DMS79 (cell line): ENCODE data around the gene TTLL5.

ENCODE experiments used
- DNase-seq: peaks from one replicate; lab custom pipeline; 2025; lab: John Stamatoyannopoulos, UW

Gene TTLL5

DNA sequence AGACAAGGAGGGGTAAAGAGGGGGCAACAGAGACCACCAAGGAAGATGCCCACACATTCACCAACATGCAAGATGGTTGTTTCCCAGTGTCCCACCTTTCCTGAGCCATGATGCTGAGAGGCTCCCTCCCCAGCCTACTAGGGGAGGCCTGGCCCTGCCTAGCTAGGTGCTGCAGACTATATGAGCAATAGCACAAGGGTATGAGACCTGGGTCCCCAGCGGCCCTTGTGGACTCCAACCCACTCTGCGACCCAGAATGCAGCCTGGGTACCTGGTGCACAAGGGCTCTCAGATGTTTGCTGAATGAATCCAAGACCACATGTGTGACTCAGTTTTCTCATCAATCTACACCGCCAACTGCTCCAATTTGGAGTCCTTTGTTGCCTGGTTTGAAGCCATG is 306.8 kb downstream of the TTLL5 start:
- no peak for DNase-seq

DNA sequence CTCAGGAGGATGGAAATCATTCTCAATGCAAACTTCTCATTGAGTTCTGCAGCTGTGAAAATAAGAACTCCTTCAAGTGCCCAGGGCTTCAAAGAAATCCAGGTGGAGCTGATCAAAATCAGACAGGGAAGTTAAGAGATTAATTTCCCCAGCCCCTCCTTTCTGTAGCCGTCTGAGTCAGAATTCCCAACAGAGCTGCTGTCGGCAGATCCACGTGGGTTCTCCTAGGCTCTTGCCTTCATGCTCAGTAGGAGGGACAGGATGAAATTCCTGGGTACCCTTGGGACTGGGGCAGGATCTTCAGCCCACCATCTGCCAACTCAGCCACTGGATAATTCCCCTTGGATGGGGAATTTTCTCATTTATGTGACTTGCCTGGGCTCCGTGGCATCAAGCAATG is 307.4 kb downstream of the TTLL5 start:
- DNase-seq, result no peak

DNA sequence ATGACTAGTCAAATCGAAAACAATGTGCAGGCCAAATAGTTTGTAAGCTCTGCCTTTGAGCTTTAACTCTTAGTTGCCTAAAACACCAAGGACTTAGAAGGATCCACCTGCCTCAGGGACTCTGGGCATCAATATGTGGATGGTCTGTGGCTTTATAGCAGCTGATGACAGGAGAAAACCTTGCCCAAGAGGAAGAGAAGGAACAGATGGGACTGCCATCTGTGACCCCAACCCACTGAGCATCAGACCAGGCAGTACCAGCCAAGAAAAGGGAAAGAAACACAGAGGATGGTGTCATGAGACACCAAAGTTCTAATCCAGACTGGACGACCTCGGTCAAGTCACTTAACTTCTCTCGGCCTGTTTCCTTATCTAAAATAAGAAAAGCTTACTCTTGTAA is 308.1 kb downstream of the TTLL5 start:
- DNase-seq, result no peak

DNA sequence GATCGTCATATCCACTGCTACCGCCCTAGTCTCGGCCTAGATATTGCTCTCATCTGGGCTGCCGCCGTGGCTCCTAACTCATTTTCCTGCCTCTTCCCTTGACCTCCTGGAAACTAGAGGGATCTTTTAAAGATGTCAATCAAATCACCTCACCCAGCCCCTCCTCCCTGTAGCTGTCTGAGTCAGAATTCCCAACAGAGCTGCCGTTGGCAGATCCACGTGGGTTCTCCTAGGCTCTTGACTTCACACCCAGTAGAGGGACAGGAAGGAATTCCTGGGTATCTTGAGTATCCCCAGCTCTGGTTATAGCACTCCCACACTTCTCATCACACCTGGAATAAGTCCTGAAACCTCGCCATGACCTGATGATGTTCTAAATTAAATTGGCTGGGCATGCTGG is 308.8 kb downstream of the TTLL5 start:
- no peak for DNase-seq

DNA sequence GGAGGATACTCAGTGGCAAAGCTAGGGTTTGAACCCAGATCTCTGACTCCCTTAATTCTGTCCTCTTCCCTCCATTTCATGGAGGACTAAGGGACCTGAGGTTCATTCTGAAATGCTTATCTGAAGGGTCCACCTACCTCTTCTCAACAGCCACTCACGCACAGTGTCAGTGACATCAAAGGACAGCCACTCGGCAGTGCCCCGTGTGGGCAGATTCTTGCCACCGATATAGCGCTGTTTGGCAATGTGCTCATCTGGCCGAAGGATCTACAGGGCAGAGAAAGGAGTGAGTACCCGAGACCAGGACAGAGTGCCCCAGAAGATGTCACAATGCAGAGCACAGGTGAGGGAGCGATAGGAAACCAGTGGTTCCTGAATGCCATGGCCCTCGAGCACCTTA is 309.9 kb downstream of the TTLL5 start:
- no peak for DNase-seq

DNA sequence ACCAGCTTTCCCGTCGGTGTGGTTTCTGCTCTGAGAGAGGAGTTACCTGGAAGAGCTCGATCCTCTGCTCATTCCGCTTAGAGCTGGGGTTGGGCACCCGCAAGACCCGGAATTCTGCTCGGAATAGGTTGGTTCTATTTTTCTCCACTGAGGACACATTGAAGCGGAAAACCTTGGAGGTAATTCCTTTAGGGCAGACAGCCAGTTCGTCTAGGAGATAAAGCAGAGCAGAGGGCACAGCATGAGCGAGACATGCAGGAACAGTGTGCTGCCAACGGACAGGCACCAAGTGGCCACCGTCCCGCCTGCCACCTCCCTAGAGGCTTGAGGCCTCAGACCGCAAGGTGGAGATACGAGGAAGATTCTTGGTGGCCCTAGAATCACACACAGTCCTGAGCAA is 310.5 kb downstream of the TTLL5 start:
- no peak for DNase-seq

DNA sequence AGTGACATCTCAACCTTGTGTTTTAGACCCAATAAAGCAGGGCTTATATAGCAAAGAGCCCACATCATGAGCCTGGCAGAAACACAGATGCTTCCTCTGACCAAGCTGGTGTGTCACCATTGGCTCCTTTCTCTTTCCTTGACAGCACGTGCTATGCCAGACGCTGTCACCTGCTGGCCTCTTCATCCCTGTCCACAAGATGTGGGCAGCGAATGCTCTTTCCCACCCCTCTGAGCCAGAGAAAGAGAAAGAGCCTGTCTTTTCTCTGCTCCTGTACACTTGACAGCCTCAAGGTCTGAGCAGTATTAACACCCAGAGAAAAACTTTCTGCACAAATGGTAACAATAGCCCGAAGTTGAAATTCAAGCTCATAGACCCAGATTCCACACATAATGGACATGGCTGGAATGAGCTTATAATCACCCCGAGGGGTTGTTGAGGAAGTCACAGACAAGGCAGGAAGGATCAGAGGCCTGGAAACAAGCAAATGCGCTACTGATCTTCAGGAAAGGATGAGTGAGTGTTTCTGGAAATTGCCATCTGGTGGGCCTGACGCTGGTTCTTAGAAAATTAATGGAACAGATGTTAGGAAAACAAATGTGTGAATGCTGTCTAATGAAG is 311.9 kb downstream of the TTLL5 start:
- no peak for DNase-seq

DNA sequence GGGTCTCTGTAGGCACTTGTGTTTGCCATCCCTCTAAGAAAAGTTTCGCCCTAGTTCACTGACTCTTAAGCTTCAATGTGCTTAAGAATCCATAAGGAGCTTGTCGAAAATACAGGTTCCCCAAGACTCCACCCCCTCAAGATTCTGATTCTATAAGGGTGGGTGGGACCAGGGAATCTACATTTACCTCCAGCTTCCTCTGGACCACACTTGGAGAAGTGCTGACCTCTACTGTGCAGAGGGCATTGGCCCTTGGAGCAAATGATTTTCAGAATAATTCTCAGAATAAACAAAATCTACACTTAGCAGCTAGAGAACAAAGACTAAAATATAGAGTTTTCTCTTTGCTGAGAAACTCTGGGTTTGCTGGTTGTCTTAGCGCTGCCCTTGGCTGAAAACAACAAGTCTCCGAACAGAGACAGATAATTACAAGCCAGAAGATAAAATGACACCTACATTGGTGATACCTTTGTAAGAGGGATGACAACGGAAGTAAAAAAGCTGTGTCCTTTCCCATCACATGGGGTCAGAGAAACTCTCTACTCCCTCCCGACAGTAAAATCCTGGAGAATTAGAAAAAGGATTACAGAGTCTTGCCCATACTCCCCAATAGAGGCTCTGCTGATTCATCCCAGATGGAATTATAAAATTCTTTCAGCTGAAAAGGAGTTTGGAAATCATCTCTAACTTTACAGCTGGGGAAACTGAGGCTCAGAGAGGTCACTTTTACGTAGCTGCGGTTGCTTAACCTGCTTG is 316.0 kb downstream of the TTLL5 start:
- no peak for DNase-seq

DNA sequence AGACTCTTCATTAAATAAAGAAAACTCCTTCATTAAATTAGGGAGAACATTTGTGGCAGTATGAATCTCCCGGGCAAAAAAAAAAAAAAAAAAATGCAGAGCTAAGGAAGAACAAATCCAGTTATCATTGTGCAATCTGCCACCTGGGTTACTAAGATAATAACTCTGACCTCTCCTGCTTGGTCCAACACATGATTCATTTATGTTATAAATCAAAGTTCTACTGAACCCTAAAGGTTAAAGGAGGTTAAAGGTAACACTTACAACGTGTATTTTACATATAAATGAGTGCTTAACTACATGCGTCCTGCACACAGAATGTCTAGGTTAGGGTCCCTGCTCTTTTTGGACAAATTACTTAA is 316.5 kb downstream of the TTLL5 start:
- no peak for DNase-seq

DNA sequence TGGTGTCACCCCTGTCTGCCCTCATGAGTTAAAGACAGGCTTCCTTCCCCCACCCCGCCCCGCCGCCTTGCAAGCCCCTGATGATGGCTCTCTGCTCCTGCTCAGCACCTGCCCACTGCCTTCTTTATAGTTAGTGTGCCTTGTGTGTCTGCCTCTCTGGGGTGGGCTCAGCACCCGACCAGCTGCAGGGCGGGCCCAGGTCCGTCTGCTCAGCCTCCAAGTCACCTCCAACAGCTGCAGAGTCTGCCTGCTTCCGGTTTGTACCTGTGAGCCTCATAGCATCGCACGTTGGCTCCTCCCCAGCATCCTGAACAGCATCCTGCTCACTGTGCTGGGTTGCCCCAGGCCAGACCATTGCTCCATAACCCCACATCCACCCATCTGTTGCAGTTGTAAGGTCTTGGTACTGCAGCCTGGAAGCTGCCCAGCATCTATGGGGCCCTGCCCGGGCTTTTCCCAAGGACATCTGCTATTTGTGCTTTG is 317.2 kb downstream of the TTLL5 start:
- DNase-seq, result no peak

DNA sequence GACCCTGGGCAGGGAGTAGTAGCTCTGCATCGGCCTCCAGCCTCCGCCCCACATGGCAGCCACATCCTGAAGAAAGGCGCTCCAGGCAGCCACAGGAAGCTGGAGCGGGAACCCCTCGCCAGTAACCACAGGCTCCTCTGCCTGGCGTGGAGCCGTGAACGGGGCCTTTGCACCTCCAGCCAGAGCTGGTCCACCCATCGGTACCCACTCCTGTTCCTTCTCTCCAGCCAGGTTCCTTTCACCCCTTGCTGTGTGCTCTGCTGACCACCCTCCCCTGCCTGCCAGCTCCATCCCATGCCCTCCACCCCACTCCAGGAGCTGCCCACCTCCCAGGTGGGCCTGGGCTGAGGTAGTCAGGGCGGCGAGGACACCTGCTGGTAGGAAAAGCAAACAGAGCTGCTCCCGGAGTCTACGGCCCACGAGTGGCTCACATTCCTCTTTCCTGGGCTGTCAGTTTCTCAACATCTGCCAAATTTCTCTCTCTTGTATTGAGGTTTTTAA is 318.1 kb downstream of the TTLL5 start:
- no peak for DNase-seq

DNA sequence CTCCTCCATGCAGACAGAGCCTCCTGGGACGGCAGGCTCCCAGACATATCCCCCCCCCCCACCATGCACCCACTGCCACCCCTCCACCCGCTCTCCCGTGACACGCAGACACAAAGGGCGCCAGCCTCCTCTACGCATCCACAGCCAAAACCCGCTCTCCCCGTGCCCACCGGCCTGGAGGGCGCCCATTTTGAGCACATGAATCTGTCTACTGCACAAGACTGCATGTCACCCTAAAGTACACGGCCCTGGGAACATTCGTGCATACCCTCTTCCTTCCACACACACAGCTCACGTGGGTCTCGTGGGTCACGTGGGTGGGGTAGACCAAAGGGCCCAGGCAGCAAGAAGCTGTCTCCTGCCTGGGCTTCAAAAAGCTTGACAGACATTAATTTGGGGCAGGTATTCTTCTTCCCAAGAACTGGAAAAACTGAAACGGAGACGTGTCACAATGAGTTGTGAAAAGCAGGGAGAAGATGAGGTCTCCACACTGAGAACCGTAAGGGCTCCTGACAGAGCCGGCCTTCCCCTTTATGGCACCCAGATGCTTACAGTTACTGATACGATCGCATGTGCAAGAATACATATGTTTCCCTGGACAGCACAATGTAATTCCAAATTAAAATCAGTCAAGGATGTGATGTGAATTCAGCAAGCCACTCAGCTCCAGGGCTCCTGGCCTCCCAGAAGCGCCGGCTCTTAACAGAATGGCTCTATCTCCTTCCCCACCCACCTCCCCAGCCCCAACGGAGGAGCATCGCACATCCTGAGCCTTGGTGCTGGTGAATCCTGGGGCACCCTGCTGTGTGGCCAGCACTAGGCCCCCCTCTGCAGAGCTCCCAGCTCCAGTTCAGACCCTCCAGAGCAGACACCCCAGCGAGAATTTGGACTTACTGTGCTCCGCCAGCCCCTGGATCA is 318.9 kb downstream of the TTLL5 start:
- DNase-seq, result no peak

DNA sequence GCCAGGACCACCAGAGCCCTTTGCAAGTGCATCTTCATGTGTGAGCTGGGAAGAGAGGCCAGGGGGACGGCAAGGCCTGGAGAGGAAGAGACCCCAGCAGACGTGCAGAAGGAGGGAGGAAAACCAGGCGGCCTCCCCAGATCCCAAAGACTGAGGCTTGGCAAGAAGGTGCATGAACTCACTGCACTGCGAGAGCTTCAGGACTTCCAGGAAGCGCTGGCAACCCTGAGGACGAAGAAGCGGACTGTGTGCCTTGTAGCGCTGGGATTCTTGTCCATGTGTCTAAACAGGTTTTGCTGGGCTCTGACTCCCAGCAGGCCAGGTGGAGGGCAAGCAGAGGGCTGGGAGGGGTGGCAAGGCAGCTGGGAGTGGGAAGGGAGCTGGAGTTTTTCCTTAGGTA is 319.8 kb downstream of the TTLL5 start:
- no peak for DNase-seq

DNA sequence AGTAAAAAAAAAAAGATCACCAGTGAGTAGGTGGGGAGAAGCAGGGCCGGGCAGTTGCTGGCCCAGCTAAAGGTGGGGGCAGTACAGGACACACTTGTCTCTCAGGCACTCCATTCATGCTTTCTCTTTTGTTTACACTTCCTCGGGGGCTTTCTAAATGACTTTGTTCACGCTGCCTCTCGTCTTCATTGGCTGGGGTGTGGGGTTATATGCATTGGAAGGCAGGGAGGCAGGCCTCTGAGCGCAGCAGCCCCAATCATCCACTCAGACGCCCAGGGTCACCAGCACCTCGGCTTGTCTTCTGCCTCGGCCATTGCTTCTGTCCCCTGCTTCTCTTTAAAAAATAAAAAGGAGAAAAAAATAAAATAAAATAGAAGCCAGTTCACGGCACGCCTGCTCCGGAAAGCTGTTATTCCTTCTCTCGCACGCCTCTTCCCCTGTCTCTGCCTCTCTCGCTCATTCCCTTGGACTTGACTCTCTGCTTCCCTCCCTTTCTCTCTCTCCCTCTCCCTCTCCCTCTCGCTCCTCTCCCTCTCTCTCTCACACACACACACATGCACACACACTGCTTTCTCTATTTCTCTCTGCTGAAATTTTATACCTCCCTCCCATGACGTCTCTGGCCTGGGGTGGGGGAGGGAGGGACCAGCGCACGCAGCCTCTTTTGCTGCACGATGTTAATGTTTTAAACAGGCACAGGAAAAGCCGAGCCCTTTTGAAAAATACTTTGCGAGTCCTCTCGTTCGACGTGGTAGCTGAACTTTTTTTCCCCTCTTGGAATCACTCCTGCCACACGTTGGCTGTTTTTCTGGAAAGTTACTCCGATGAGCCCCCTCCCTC is 320.6 kb downstream of the TTLL5 start, which contains the start of gene TGFB3:
Gene TGFB3, minus strand, starts transcription at position 570 of the 840 bp plus-strand sequence. CDS start 1,102 bp downstream, outside the sequence.
- DNase-seq, result peak; percentile 60

DNA sequence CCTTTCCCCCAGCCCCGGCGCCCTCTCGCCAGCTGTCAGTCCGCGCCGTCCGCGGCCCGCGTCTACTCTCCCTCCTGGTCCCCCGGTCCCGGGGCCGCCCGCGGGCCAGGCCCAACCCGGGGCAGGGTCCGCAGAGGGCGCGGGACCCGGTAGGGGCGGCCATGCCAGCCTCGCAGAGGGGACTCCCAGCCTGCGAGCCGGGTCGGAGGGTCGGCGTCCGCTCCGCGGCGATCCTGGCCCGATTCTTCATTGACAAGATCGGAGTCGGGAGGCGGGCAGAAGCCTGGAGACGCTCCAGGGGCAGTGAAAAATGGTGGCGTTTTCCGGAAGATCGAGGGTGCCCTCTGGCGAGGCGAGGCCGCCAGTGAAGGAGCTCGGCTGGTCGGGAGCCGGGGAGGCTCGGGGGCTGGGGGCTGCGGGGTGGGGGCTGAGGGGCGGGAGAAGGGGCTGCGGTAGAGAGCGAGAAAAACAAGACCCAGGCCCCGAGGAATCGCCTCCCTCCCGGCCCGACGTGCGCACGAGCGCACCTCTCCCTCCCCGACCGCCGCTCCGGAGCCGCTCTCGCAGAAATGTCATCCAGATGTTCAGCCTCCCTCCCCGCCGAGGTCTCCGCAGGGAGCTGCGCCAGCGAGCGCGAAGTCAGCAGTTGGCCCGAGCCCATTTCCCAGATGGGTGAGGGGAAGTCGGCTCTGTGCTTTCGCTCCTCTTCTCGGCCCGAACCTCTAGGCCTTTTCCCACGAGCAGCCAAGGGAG is 321.4 kb downstream of the TTLL5 start:
- DNase-seq, result peak; percentile 60

DNA sequence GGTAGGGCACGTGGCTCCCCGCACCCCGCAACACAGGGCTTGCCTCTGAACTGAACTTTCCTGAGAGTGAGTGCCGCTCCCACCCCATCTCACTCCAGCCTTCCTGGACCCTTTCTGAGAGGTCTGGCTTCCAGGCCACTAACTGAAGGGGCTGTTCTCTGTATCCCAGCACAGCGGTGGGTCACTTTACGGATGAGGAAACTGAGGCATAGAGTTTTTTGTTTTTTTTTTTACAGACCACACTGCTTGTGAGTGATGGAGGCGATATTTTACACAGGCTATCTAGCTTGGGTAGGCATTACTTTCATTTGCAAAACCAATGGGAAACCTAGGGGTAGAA is 321.9 kb downstream of the TTLL5 start:
- no peak for DNase-seq

DNA sequence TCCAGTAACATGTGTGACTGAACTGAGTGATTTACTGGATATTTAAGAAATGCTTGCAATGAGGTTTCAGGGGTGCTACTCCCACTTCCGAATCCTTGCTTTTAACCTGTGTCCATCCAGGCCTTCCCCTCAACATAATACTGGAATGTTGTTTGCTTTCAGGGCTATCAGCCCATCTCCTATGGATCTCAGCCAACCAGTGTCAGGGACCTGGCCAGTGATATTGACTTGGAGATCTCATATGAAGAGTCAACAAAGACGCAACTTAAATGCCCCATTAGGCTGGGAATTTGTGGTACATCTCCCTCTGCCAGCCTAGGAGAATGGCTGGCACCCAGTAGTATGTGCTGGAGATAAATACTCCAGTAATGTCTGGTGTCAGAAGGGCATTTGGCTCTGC is 323.6 kb downstream of the TTLL5 start:
- no peak for DNase-seq

DNA sequence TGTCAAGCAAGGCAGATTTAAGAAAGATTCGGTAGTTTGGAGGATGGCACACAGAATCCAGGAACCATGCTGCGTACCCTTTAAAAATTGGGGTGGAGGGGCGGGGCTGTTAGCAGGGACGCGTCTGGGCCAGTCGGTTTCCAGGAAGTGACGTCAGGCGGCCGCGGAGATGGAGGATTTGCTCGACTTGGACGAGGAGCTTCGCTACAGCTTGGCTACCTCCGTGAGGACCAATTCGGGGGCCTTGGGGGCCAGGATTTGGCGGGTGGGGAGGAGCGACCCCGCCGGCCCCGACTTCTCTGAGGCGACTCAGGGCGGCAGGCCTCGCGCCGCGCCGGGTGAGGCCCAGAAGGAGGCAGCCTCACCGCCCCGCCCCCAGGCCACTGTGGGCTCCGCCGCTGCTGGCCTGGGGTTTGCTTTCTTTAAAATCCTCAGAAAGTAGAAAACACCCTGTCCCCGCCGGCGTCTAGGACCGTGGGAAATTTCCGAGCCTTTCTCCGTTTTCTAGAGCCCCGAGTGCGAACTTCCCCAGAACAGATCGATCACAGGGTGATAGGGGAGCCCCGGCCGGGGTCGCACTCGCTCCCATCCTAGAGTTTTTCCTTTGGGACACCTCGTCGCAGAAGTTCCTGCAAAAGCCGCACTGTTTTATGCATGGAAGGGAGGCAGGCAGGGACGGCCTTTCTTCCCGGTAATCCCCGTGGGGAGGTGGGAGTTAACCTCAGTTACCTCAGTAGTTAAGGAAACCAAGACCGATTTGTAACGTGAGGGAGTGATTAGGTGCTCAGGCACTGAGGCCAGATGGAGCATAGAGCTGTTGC is 324.8 kb downstream of the TTLL5 start, which contains the start of gene IFT43:
Gene IFT43, plus strand, starts transcription at position 146 of the 821 bp plus-strand sequence. Its CDS starts 24 bp downstream, at position 170.
- DNase-seq, result peak; percentile 71

DNA sequence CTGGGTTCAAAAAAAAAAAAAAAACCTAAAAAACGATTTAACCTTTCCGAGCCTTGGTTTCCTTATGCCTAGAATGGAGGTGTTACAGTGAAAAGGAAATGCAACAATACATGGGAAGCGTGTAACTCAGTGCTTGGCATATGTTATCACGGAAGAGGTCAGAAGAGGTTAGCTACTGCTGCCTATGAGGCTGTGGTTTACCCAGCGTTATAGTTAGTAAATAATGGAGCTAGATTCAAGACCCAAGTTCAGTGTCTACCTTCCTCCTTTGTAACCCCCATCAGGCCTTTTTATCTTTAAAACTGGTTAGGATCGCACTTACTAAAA is 325.4 kb downstream of the TTLL5 start:
- no peak for DNase-seq
